Panc1 (cell line): Measurements from ENCODE around the gene CXCL17. TPM values are rescaled to one million over a fixed set of nuclear protein-coding genes. Genes with fewer than 3 reads are reported as not detected.

Source experiments
- ATAC-seq: fragments of 200-7000 bp; cut with Tn5 transposase; 2 replicates; pipeline ENCODE4 v1.9.1; 2020; ENCODE audit warnings: mild to moderate bottlenecking, moderate library complexity
- BruUV-seq: library from RNA; stranded (reverse); fragments of 400-500 nt; replicated peaks from 2 replicates; lab custom pipeline; 2021; lab: Mats Ljungman, UMichigan
- CTCF ChIA-PET: fragments of 300-600 bp; sonication (Branson Sonifier 250); formaldehyde crosslinking; loops from one replicate; lab custom pipeline; 2022; ENCODE audit warnings: antibody characterized with exemption; lab: Charles Lee
- POLR2A ChIA-PET: fragments of 300-600 bp; sonication (Branson Sonifier 250); formaldehyde crosslinking; loops from one replicate; lab custom pipeline; 2022; ENCODE audit warnings: antibody characterized with exemption; lab: Charles Lee
- DNase-seq: peaks from one replicate; pipeline ENCODE4 v3.0.0-alpha.2; 2010; ENCODE audit warnings: low read depth, low spot score
- H3K27ac ChIP-seq: 2 replicates; pipeline ENCODE4 v1.5.1; 2011; ENCODE audit warnings: mild to moderate bottlenecking, low read length, inconsistent platforms
- H3K27me3 ChIP-seq: fragments of 200-500 bp; sonication (Bioruptor generic); 2 replicates; pipeline ENCODE4 v1.6.0; 2014; ENCODE audit warnings: low read length, inconsistent platforms; ENCODE audit not compliant: control insufficient read depth, insufficient read depth
- H3K36me3 ChIP-seq: fragments of 200-500 bp; sonication (Bioruptor generic); 2 replicates; pipeline ENCODE4 v1.5.1; 2014; ENCODE audit warnings: inconsistent platforms, mild to moderate bottlenecking, low read length, moderate library complexity; ENCODE audit not compliant: control insufficient read depth, insufficient read depth
- H3K4me1 ChIP-seq: 2 replicates; pipeline ENCODE4 v1.5.1; 2011; ENCODE audit warnings: inconsistent platforms, mild to moderate bottlenecking, low read length, moderate library complexity; ENCODE audit not compliant: control insufficient read depth, insufficient read depth
- H3K4me3 ChIP-seq, 2 experiments: 2 replicates each; pipeline ENCODE4 v1.5.1; 2011 to 2012; ENCODE audit warnings: low read depth in 2 of 2, low read length in 2 of 2, mild to moderate bottlenecking in 2 of 2, inconsistent platforms in 1 of 2, moderate library complexity in 1 of 2
- H3K9me3 ChIP-seq: fragments of 200-500 bp; sonication (Bioruptor generic); 2 replicates; pipeline ENCODE4 v1.5.1; 2014; ENCODE audit warnings: low read depth, mild to moderate bottlenecking, inconsistent platforms, low read length, moderate library complexity; ENCODE audit not compliant: control insufficient read depth, insufficient read depth
- CTCF ChIP-seq: fragments of 450-650 bp; IDR thresholded peaks from 2 replicates; pipeline ENCODE4 v1.5.1; 2017; ENCODE audit warnings: mild to moderate bottlenecking
- POLR2AphosphoS5 ChIP-seq: IDR thresholded peaks from 2 replicates; pipeline ENCODE4 v1.6.1; 2012; ENCODE audit warnings: mild to moderate bottlenecking, low read depth, low read length, moderate library complexity
- REST ChIP-seq, 2 experiments: IDR thresholded peaks; 2 replicates each; pipeline ENCODE4 v1.6.1; 2011 to 2012; ENCODE audit warnings: low read depth in 2 of 2, control low read depth in 1 of 2, low read length in 1 of 2, mild to moderate bottlenecking in 1 of 2, moderate library complexity in 1 of 2; ENCODE audit not compliant: insufficient read depth in 1 of 2
- SIN3A ChIP-seq: IDR thresholded peaks from 2 replicates; pipeline ENCODE4 v1.6.1; 2012; ENCODE audit warnings: low read depth, mild to moderate bottlenecking, low read length, moderate library complexity, borderline replicate concordance; ENCODE audit not compliant: insufficient read depth
- TCF7L2 ChIP-seq: IDR thresholded peaks from 2 replicates; pipeline ENCODE4 v1.6.1; 2011; ENCODE audit warnings: mild to moderate bottlenecking, low read depth, low read length, inconsistent platforms
- in situ Hi-C: cut with HindIII; loops from 2 replicates; pipeline ENCODE4 v1.10.0; 2016; ENCODE audit warnings: low sequenced_read_pairs, low pct_unique_long_range_greater_than_20kb
- intact Hi-C: fragments of 100-400 bp; cut with micrococcal nuclease; formaldehyde crosslinking; loops from one replicate; pipeline ENCODE4 v1.10.0; 2022; ENCODE audit not compliant: unreplicated experiment
- total RNA-seq: library from RNA; stranded (reverse); gene quantifications from one replicate; pipeline ENCODE4 v1.2.1, GENCODE V29; 2021; ENCODE audit not compliant: unreplicated experiment

The CXCL17 gene
- total RNA-seq, 1 experiment from 2014 or later, result not detected

- H3K4me1 ChIP-seq, result no peaks in the 10 kb centered on the region
- no peak overlapping the region for H3K4me3 ChIP-seq
- no peak for ATAC-seq
- BruUV-seq, result no TSS peak
- H3K9me3 ChIP-seq, result no peaks in the 10 kb centered on the region
- ChIA-PET CTCF (no interaction called here), POLR2A (no interaction called here)
- intact Hi-C loops (no loop called here), in situ Hi-C loops (no loop called here)
- no peak overlapping the region for H3K27ac ChIP-seq
- no peaks in the 10 kb centered on the region for H3K36me3 ChIP-seq
- no peaks in the 10 kb centered on the region for H3K27me3 ChIP-seq
- no peak for DNase-seq
- no peak for TF ChIP-seq POLR2AphosphoS5
- no peak for TF ChIP-seq SIN3A
- no peak for TF ChIP-seq CTCF
- no peak for TF ChIP-seq TCF7L2
- TF ChIP-seq REST (IDR thresholded peaks at IDR 0.05; ENCODE audit: insufficient read depth in 1 of 2, low read depth in 2 of 2, low read length in 1 of 2), result no peak
Observed at GRCh38 chr19:42443944-42444398, 1.2 kb upstream of the CXCL17 start.

- no TSS peak for BruUV-seq
Observed at GRCh38 chr19:42441049-42441445, 1.7 kb downstream of the CXCL17 start.

More at GRCh38 chr19:42441049-42441445, 1.7 kb downstream of the CXCL17 start:
- POLR2A ChIA-PET, result no interaction called here
- ATAC-seq (no peak), DNase-seq (no peak)
- in situ Hi-C loops, result no loop called here
- no peak overlapping the region for H3K27ac ChIP-seq
- TF ChIP-seq REST (IDR thresholded peaks at IDR 0.05; ENCODE audit: insufficient read depth in 1 of 2, low read depth in 2 of 2, low read length in 1 of 2) (no peak), TCF7L2 (no peak), POLR2AphosphoS5 (no peak), CTCF (no peak), SIN3A (no peak)
- no peaks in the 10 kb centered on the region for H3K36me3 ChIP-seq
- intact Hi-C loops, result no loop called here
- H3K9me3 ChIP-seq, result no peaks in the 10 kb centered on the region
- CTCF ChIA-PET, result interaction anchor here (0.6 to 1.5 kb wide), 4 partner anchors 18 to 462 kb away, joined by 3 to 8 read pairs (median 6); no protein-coding TSS in a partner anchor
- no peaks in the 10 kb centered on the region for H3K4me1 ChIP-seq
- H3K4me3 ChIP-seq, result no peak overlapping the region
- H3K27me3 ChIP-seq, result no peaks in the 10 kb centered on the region
